HS-27A (cell line): Measurements from ENCODE around the gene CEP120.
"Not testable (repeated sequence)": the region's sequence is repeated elsewhere in the genome, so short reads cannot be mapped to it uniquely, and the experiment has no call there.

ENCODE experiments used
- DNase-seq: peaks from one replicate; pipeline ENCODE4 v3.0.0-alpha.2; 2012; ENCODE audit warnings: low read depth, missing footprints

Gene CEP120

GRCh38 chr5:123438902-123439301, 15.7 kb upstream of the CEP120 start:
- DNase-seq, result no peak

- no peak for DNase-seq
Measured at GRCh38 chr5:123438244-123438643, 15.0 kb upstream of the CEP120 start.

DNA sequence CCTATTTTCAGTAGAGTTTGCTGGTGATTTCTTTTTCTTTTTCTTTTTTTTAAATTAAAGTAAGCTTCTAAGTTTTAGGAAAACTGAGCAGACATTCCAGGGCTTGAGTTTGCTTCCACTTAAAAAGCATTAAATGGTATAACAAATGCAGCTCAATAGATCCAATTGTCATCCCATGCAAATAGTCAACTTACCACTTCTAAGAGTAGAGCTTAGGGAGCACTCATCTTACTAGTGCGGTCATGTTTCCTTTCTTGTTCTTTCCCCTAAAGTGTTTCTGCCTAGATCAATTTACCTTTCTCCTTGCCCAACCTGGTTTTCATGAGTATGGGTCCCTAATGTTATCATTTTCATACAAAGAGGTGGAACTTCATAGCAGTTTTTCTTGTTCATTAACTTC, 13.0 kb upstream of the CEP120 start:
- DNase-seq, result no peak

DNA sequence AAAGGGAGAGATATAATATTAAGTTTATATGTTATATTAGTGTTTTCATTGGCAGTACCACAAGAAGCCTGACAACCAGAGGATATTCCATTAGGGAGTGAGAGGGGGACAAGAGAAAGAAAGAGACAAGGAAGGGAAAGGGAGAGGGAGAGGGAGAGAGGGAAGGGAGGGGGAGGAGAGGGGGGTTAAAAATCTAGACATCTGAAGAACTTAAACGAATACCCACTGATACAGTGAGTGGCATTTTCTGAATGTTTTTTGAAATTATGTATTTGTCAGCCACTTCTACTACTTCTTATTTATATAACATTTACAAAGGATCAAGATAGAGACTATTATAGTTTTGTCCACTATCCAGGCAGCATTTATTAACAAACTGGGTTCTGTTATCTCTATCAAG, 11.6 kb upstream of the CEP120 start:
- DNase-seq, result no peak

DNA sequence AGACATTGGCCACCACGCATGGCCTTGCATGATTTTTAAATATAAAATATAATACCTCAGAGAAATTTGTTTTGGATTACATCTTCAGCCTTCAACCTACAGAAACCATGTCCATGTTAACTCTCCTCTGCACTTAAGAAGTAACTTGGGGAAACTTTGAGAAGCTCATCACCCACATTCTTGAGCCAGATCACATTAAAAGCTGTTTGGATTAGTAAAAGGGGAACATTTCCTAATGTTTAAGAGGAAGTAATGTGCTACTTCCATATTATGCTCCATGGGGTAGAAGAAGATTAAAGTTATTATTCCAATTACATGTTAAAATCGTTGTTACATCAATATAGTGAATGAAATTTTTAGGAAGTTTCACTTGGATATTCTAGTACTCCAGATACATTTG, 10.4 kb upstream of the CEP120 start:
- DNase-seq, result no peak

DNA sequence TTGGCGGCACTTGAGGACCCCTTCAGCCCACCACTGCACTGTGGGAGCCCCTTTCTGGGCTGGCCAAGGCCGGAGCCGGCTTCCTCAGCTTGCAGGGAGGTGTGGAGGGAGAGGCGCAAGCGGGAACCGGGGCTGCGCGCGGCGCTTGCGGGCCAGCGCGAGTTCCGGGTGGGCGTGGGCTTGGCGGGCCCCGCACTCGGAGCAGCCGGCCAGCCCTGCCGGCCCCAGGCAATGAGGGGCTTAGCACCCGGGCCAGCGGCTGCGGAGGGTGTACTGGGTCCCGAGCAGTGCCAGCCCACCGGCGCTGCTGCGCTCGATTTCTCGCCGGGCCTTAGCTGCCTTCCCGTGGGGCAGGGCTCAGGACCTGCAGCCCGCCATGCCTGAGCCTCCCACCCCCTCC, 7.2 kb upstream of the CEP120 start:
- DNase-seq, result not testable (repeated sequence)

DNA sequence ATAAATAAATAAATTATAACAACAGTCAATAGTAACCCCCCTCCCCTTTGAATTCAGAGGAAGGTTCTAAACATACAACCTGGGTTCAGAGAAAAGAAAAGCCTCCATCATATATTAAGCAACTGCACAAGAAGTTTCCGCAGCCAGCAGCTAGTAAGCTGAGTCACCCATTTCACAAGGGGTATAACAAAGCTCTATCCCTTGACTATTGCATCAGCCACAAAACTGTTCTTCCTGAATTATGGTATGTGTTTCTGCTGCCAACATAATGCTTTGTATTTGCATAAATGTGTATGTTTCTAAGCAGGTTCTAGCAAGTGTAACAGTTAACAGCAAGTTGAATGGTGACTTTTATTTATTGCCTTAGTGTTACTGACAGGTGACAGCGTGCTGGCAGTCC, 6.8 kb upstream of the CEP120 start:
- no peak for DNase-seq

DNA sequence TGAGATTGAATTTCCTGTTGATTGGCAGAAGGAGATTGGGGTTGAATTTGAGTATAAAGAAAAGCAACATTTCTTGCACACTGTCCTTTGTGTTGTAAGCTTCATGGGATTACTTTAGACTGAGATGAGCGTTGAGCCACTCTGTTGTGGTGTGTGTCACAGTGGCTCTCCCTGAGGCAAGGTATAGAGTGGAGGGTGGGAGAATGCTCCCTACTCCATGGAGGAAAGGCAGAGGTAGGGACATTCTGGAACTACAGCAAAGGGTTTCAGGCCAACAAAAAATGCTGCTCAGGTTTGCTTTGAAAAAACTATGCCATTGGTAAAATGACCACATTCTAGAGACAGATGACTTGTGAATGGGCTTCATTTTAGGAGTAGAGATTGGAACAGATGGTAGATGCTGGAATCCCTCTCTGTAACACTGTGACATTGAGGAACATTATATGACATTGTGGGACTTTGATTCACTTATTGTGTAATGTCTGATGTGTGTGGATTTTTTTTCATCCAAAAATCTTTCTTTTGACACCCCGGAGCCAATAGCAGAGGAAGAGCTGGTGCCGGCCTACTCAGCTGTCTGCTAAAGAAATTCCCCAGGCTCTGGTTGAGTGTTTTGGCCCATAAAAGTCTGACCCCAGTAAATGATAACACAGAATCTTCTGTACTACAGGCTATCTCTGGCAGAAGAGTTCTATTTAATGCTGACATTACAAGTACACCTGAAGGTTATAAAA, 6.2 kb upstream of the CEP120 start:
- DNase-seq, result no peak

GRCh38 chr5:123428521-123429220, 5.5 kb upstream of the CEP120 start:
- DNase-seq, result no peak

DNA sequence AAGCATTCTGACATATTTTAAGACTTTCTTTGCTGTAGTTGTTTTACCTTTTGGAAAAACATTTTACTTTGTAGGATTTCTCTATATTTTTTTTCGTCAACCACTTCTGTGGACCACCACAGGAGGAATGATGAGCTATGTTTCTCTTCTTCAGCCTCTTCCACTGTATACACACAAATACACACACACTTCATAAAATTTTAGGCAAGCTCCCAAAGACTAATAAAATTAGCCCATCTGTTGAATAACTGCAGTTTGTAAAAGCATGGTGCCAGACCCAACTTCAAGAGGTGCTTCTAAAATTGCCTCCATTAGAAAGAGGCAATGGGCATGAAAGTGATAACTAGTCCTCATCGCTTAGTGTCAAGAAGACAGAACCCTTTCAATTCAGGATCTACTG, 4.1 kb upstream of the CEP120 start:
- DNase-seq, result no peak

DNA sequence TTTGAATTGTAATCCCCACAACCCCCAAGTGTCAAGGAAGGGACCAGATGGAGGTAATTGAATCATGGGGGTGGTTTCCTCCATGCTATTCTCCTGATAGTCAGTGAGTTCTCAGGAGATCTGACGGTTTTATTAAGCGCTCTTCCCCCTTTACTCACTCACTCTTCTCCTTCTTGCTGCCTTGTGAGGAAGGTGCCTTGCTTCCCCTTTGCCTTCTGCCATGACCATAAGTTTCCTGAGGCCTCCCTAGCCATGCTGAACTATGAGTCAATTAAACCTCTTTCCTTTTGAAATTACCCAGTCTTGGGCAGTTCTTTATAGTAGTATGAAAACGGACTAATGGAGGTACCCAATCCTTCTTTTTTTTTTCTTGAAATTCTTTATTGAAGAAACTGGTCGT, 2.2 kb upstream of the CEP120 start:
- DNase-seq, result no peak

DNA sequence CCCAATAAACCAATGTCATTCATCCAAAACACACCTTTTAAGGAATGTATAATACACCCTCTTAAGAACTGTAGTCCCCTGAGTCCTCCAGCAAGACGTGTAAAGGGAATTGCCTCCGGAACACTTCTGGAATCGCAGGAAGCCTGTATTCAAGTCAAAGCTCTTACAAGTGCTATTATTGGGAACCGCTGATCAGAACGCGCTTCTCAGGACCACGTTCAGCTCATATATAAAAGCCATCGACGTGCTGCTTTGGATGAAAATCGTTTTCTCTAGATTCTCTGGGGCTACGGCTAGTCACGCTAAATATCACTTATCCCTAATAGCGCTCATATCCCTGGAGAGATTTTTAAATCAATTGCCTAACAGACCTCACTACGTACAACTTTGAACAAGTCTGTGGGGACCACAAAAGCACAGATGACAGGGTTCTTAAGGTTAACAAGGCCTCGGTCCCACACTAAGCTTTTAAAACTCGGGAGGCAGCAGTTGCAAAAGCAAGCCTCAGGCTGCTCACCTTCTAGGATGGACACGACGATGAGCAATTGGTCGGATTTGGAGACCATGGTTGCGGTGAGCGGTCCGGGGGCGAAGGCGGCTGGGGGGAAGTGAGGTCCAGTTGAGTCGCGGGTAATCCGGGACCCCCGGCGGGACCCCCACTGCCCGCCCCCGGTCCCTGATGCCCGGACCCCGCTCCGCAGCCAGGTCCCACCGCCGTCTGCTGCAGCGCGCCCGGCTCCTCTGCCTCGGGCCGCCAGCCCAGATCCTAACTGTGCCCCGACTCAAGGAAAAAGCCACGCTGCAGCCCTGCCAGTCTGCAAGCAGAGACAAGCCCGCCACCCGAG, 548 bp downstream of the CEP120 start:
- no peak for DNase-seq

DNA sequence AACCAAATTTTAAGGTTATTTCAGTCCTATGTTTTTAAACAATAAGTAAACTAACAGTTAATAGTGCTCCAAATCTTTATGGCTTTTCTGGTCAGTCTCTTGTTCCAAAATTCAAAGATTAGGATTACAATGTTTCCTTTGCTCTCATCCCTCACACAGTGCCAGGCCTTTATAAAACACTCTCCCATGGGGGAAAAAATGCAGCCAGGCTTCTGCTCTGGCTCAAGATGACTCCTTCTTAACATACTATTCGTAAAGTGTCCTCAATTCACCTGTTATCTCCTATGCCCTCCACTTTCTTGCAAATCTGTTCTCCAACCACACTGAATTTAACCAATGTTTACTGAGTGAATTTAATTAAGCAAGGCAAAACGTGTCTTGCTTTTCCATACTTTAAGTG, 1.4 kb downstream of the CEP120 start:
- DNase-seq, result no peak

- DNase-seq, result no peak
Measured at GRCh38 chr5:123414974-123415373, 8.2 kb downstream of the CEP120 start.

GRCh38 chr5:123412206-123412605, 11.0 kb downstream of the CEP120 start:
- no peak for DNase-seq

- not testable (repeated sequence) for DNase-seq
Measured at GRCh38 chr5:123401999-123402398, 21.2 kb downstream of the CEP120 start.

DNA sequence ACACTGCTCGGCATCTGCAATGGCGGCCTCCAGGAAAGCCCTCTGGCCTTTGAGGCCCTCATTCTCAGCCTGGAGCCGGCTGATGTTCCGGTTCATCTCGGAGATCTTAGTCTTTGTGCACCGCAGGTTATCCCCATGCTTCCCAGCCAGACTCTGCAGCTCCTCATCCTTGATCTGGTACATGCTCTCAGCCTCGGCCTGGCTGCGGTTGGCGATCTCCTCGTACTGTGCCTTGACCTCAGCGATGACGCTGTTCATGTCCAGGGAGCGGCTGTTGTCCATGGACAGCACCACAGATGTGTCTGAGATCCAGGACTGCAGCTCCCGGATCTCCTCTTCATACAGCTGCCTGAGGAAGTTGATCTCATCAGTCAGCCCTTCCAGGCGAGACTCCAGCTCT, 21.9 kb downstream of the CEP120 start:
- no peak for DNase-seq

DNA sequence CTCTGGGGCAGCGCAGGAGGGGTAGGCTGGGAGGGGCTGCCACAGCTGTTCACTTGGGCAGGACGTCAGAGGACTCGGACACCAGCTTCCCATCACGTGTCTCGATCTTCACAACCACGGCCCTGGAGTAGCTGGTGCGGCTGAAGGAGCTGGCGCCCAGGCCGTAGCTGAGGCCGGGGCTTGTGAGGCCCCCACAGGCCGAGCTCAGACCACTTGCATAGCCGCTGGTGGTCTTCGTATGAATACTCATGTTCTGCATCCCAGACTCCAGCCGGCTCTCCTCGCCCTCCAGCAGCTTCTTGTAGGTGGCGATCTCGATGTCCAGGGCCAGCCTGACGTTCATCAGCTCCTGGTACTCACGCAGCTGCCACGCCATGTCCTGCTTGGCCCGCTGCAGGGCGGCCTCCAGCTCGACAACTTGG, 22.3 kb downstream of the CEP120 start:
- DNase-seq, result not testable (repeated sequence)

DNA sequence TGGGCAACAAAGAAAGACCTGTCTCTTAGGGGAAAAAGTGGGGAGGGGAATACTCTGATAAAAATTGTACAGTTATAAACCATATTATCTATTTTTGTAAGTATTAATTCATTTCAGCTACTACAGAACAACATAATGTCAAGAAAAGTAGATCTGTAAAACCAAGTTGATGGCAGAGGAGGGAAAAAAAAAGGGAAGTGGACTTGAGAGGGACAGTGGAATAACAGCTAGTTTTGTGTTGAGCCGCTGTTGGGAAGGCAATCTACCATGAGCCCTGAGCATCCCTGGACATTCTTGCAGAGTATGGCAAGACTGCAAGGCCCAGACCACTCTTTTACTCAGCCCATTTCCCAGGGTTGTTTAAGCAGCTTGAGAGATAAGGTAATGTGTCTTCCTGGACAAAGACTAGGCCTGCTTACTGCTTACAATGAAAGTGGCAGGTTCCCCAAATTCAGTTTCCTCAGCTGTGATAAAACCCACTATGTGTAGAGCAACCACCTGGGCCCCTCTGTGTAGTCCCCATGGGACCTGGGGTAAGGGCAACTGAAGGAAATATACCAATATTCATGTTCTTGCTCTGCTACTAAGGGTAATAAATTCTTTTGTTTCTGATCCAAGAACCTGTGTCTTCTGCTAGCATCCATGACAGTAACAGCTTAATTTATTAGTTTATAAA, 25.0 kb downstream of the CEP120 start:
- no peak for DNase-seq

GRCh38 chr5:123397538-123397937, 25.7 kb downstream of the CEP120 start:
- no peak for DNase-seq

DNA sequence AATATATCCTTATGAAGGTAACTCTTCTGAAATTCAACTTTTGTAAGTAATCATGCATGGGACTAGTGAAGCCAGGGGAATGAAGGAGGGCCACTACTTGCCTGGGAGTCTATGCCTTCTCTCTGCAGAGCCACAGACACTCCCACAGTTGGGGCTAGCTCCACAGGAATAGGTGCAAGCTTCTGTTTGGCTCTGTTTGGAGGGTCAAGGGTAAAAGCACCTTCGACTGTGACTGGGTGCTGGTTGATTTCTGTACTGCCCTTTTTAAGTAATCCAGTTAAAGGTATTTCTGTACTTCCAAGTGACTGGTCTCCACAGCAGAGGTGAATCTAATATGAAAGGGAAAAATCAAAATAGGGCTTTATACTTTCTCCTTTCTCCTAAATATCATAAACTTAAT, 32.2 kb downstream of the CEP120 start:
- DNase-seq, result no peak

- no peak for DNase-seq
Measured at GRCh38 chr5:123389794-123390193, 33.4 kb downstream of the CEP120 start.
